NCI-H69 (cell line): Measurements from ENCODE around the gene GSTK1.
"Not testable (repeated sequence)": the region's sequence is repeated elsewhere in the genome, so short reads cannot be mapped to it uniquely, and the experiment has no call there.

Source experiments
- DNase-seq: peaks from one replicate; lab custom pipeline; 2025; lab: John Stamatoyannopoulos, UW

The GSTK1 gene

DNA sequence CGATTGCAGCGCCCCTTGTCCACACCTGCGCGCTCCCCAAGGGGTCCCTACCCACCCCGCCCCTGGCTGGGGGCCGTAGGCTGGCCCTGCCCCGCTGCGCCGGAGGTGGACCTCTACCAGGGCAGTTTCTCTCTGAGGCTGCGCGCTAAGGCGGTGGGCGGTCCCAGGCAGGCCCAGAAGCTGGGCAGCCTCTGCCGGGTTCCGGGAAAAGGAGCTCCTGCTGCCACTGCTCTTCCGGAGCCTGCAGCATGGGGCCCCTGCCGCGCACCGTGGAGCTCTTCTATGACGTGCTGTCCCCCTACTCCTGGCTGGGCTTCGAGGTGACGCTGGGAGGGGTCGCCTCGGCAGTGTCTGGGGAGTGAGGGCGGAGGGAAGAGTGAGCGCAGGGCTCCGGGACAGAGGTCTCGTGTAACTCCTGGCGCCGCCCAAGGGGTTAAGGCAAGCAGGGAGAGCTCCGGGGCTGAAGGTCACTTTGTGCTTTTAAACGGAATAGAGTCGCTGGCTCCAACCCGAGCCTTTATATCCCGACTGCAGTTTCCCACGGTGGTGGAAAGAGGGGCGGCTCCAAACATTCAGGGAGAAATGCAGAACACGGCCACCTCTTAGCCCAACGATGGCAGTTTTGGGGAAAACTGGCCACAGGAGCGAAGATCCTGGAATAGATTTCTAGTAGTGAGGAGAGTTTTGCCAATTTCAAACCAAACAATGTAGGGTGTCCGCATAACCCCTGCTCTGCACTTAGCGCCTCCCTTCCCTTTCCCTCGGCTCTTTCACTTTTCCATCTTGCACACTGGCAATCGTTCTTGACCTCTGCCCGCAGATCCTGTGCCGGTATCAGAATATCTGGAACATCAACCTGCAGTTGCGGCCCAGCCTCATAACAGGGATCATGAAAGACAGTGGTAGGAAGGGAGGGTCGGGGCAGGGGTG, at the start of gene GSTK1:
TSS of gene GSTK1 (plus strand) at position 176 of the 930 bp plus-strand sequence. CDS start at position 249, 73 bp downstream.
- peak; percentile 91 for DNase-seq

DNA sequence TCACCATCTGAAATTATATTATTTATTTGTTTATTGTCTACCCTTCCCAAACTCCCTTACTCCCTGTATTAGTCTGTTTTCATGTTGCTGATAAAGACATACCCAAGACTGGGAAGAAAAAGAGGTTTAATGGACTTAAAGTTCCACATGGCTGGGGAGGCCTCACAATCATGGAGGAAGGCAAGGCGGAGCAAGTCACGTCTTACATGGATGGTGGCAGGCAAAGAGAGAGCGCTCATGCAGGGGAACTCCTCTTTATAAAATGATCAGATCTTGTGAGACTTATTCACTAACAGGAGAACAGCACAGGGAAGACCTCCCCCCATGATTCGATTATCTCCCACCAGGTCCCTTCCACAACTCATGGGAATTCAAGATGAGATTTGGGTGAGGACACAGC, 49.8 kb upstream of the GSTK1 start:
- not testable (repeated sequence) for DNase-seq

DNA sequence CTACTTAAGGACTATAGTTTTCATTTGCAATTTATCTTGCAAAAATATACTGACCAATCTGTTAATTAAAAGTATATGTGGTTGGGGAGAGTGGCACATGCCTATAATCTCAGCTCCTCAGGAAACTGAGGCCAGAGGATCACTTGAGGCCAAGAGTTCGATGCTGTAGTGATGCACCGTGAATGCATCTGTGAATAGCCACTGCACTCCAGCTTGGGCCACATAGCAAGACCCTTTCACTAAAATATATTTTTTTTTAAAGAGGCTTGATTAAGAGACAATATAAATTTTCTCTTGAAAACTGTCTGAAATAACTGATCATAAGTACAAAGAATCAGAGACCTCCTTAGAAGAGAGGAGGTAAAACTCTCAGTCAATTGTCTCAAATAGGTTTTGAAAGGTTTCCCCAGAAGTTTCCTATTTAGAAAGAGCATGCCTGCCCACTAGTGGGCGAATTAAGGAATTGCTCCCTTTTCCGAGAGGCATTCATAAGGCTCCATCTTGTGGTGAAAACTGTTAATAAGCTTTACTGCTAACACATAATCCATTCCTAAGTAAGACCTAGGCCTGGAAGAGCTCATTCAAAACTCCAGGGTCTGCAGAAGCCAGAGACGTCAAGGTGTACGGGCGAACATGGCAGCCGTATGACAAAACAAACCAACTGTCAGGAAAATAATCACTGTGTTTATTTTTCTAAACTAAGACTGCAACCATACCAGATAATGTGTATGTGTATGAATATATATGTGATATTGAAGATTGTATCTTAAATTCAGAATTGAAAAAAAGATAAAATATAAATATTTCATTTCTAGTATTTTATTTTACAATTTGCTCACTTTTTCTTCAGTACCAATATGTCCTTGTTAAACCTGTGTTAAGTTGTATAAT, 48.2 kb upstream of the GSTK1 start:
- peak; percentile 84 for DNase-seq

DNA sequence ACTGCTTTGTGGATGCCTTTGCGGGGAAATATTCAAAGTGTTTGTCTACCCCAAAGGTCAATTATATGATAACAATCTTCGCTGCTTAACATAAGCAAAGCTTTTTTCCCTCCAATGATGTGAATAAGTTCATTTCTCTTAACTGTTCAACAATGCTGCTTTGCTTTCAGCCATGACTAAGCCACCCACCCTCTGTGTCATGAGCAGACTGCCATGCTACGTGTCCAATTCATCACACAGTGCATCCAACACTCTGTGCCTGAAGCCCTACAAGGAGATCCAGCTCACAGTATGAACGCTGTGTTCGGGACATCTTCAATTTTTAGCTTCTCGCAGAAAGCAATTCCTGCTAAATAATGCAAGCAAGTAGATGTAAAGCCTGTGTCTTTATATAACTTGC, 47.1 kb upstream of the GSTK1 start:
- no peak for DNase-seq

DNA sequence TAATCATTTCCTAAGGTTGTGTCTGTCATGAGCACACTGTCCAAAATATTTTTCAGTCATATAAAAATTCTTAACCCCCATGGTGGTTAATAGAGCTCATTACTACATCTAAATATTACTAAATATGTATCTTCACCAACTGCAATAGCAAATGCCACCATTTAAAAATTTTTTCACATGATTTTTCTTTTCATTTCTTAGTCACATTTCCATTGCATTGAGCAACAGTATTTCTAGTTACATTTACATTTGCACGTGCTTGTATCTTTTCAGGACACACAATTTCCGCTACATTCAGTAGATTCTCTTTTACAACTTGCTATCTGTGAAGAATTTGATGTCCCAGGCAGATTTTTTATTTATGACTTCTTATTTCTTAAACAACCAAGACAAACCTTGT, 46.6 kb upstream of the GSTK1 start:
- no peak for DNase-seq

DNA sequence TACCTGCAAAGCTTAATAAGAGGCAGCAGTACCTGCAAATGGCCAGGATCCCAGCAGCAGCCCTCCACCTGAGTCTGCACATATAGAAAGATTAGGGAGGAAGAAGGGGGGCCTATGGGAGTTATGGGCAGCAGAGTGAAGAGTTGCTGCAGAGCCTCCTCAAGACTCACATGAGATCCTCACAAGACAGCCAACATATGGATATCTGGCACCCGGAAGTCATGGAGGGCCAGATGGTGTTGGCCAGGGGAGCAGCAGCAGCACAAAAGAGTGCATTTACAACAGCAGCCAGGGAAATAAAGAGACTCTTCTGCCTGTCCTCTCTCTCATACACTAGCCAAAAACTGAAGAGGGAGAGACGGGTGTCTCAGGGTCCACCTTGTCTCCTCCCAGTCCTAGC, 45.4 kb upstream of the GSTK1 start:
- DNase-seq: peak; percentile 47

DNA sequence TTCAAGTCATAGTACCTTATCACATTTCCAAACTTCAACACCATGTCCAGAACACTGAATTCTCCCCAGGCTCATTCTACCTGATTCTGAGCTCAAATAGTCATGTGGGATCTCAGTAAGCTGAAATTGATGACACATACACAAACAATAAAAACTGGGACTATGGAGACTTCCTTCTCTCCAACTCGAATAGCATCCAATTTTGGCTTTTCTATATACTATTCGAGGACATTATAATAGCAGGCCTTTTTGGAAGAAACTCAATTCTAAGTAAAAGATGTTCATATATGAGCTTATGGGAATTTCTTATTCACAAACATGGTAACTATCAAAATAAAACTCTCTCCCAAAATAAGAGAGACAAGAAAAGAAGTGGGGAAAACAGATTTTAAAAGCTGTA, 42.0 kb upstream of the GSTK1 start:
- no peak for DNase-seq

DNA sequence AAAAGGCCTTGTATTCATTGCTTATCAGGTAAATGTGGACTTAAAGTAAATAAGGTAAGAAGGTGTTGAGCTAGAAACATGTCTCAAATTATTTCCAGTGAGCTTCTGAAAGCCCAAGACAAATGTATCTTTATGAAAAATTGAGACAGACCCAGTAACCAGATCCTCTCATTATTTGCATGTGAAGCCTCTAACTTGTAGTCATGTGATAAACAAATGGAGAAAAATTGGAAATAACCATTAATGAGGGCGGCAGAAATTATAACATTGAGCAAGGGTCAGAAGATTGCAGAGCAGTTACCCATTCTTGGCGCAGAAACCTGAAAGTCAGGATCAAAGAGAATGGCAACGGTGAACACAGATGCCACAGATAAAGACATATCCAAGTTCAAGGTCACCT, 41.5 kb upstream of the GSTK1 start, which contains the start of gene TAS2R40:
TSS of gene TAS2R40 (plus strand) at position 301 of the 400 bp plus-strand sequence. CDS start at position 343, 42 bp downstream.
- DNase-seq: no peak

DNA sequence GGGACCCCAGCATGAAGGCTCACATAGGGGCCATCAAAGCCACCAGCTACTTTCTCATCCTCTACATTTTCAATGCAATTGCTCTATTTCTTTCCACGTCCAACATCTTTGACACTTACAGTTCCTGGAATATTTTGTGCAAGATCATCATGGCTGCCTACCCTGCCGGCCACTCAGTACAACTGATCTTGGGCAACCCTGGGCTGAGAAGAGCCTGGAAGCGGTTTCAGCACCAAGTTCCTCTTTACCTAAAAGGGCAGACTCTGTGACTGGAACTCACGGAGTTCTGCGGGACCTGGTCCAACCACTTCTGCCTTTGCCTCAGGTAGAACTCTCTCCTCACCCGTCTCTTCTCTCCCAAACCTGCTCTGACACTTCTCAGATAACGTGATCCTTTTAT, 40.5 kb upstream of the GSTK1 start:
- no peak for DNase-seq

DNA sequence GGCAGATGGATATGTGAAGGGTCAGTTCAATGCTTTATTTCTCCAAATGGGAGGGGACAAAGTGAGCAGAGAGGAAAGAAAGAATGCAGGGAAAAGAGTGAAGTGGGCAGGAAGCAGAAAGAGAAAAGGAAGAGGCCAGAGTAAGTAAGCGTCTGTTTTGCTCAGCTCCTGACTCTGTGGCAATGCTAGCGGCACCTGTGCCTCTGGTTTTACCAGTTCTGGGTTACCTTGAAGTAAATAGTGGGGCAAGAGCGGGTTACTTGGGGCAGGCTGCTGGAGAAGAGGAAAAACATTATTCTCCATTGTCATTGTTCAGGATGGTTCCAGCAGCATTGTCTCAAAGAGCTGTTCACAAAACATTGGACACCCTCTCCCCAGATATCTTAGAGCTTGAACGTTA, 39.5 kb upstream of the GSTK1 start:
- no peak for DNase-seq

DNA sequence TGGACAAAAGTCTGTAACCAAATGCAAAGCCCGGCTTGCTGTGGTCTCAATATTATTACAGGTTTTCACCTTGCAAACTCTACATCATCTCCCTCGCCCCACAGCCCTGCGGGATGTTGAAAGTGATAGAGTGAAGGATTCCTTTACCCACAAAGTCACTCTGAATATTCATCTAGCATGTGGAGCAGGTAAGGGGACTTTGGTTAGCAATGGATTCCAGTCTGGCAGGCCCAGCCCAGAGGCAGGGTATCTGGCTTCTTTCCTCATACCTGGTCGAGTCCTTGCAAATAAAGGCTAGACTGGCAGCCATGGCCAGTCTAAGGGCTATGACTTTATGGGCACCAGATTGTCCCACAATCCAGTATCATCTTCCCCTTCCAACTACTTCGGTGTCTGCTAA, 38.2 kb upstream of the GSTK1 start:
- DNase-seq: no peak

DNA sequence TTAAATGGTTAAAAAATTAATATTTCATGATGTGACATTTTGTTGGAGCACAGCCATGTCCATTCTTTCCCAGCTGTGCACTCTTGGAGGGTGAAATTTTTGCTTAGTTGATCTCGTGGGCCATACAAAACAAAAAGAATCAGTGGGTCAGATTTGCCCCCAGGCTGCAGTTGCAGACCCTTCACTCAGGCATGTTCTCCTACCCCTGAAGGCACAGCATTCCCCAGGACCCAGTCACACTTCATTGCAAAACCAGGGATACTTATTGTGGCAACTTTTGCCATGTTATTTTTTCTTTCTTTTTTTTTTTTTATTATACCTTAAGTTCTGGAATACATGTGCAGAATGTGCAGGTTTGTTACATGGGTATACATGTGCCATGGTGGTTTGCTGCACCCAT, 35.4 kb upstream of the GSTK1 start:
- DNase-seq: no peak

DNA sequence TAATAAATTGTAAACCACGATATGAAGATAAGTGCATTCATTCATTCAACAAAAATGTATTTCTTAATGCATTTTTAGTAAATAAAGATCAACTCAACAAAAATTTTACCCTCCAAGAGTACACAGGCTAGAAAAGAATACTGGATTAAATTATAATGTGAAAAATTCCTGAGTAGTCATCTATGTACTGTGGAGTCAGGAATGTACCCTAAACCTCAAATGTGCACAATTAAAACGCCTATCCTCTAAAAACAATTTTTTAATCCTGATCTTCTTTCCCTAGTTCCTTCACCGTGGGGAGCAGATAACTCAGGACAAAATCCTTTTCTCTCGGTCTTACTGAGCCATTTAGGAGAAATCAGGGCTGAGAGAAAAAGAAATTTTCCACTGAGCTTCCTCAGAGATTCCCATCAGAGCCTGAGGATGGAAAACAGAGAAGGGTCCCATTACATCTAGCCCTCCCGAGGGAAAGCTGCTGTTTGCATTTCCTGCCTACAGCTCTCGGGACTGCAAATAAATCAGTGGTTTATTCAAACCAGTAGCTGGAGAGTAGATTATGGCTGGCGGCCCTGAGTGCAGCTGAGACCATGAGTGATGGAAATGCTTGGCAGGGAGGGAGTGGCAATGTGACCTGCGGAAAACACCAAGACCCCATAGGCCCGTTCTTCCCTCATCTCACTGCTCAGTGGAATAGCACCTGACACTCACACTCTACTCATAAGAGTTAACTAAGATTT, 34.0 kb upstream of the GSTK1 start:
- peak; percentile 81 for DNase-seq

DNA sequence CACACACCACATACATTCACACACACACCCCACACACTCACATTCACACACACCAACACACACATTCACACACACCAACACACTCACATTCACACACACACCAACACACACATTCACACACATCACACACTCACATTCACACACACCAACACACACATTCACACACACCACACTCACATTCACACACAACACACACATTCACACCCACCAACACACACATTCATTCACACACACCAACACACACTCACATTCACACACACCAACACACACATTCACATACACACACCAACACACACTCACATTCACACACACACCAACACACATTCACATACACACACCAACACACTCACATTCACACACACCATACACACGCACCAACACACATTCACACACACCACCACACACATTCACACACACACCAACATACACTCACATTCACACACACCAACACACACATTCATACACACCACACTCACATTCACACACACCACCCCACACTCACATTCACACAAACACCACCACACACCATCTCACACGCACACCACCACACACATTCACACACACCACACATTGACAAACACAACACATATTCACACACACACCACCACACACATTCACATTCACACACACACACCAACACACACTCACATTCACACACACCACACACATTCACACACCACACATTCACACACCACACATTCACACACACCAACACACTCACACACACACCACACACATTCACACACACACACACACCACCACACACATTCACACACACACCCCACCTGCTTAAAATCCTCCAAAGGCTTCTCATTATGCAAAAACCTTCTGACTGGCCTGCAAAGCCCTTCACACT, 32.4 kb upstream of the GSTK1 start:
- no peak for DNase-seq

DNA sequence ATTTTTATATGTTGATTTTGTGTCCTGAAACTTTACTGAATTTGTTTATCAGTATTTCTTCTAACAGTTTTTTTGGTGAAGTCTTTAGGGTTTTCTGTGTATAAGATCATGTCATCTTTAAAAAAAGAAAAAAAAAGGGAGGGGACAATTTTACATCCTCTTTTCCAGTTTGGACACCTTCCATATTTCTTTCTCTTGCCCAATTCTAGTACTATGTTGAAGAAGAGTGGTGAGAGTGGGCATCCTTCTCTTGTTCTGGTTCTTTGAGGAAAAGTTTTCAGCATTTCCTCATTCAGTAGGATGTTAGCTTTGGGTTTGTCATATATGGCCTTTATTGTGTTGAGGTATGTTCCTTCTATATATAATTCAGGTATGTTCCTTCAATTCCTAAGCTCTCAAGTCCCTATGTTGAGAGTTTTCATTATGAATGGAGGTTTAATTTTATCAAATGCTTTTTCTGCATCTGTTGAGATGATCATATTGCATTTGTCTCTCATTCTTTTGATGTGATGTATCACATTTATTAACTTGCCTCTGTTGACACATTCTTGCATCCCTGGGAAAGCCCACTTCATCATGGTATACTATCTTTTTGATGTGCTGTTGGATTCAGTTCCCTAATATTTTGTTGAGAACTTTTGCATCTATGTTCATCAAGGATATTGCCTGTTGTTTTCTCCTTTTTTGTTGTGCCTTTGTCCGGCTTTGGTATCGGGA, 29.3 kb upstream of the GSTK1 start:
- no peak for DNase-seq

DNA sequence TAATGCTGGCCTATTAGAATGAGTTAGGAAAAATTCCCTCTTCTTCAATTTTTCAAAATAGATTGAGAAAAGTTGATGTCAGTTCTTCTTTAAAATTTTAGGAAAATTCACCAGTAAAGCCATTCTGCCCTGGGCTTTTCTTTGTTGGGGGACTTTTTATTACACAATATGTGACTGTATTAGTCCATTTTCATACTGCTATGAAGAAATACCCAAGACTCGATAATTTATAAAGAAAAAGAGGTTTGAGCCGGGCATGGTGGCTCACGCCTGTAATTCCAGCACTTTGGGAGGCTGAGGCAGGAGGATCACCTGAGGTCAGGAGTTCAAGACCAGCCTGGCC, 28.7 kb upstream of the GSTK1 start:
- no peak for DNase-seq

DNA sequence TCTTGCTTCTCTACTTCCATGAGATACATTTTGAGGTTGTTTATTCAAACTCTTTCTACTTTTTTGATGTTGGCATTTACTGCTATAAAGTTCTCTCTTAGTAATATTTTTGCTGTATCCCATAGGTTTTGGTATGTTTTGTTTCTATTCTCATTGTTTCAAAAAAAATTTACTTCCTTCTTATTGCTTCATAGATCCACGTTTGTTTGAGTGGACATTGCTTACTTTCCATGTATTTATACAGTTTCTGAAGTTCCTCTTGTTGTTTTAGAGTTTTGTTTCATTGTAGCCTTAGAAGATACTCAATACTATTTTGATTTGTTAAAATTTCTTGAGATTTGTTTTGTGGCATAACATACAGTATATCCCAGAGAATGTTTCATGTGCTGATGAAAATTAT, 27.7 kb upstream of the GSTK1 start:
- DNase-seq: no peak

DNA sequence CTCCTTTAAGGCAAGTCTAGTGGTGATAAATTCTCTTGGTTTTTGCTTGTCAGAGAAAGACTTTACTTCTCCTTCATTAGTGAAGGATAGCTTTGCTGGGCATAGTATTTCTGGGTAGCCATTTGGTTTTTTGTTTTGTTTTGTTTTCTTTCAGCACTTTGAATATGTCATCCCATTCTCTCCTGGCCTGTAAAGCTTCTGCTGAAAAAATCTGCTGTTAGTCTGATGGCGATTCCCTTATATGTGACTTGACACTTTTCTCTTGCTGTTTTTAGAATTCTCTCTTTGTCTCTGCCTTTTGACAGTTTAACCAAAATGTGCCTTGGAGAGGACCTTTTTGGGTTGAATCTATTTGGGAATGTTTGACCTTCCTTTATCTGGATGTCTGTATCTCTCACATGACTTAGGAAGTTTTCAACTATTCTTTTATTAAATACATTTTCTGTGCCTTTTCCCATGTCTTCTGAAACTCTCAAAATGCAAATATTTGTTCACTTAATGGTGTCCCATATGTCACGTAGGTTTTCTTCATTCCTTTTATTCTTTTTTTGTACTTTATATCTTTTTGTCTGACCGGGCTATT, 26.7 kb upstream of the GSTK1 start:
- no peak for DNase-seq

DNA sequence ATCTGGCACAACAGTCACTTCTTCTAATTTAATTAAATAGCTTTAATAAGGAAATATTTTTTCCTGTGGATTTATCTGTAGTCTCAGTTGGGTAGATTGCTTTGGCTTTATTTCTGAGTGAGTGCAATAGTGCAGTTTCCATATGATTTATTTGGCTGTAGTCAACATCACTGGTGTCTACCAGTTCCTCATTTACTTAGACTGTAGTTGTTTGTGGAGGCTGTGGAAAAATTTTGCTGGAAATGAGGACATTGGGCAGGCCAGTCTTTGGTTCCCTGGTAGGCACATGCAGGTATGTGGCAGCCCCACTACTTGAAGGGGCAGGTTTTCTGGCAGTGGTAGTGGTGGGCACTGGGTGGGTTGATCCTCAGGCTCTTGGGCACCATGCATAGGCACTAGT, 25.9 kb upstream of the GSTK1 start:
- DNase-seq: no peak

DNA sequence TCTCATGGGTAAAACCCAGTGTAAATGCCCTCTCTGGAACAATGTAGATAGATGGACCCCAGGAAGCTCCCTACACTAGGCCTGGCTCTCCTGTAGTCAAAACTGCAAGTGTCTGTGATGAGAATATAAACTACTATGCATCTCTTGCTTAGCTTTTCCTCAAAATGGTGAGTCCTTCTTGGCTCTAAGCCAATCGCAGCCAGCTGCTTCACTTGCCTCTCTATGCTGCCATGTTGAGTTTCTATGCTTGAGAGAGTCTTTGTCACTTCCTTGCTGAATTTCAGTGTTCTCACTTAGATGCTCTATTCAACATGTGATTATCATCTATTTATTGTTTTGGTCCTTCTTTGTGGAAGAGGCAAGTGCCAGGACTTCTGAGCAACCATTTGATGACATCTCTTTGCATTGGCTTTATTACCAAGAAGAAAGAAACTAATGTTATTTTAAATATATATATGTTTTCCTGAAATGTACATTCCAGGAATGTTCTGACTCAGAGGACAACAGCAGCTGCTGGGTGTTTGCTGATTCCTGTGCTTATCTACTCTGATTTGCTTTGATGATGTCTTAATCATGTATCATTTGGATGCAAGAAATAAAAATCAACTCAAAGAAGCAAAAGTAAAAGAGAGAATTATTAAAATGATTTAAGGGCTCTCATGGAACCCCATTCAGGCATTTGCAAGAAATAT, 24.8 kb upstream of the GSTK1 start:
- peak; percentile 13 for DNase-seq
